ENCODE data around the gene SNTB2.

DNA sequence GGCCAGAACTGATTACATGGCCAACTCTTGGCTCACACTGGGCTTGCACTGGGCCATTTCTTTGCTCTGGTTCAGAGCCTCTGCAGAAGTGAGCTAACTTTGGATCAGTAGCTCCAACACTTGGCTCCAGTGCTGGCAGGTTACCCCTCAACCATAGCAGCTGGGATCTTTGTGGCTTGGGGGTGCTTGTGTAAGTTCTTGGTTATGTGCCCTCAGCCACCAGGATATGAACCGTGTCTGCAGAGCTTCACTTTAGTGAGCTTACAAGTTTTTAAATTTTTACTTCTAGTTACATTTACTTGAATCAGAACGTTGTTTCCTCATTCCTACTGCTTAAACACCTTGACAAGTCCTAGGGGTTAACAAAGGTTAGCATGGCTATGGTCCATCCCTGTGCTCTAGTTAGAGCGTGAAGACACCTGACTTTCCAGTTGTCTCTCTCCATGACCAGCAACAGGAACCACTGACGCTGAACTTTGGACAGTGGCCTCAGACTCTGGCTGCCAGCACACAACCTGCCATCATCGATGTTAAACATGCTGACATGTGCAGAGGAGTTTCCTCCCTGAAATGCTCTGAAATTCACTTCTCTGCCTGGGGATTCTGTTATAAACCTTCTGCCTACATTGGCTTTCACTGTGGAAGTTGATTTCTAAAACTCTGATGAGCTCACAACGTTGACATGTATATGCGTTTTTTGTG lies 139.4 kb downstream of the SNTB2 start:
- TF ChIP-seq ZNF644 (CRISPR knock-in tag; IDR thresholded peaks at IDR 0.05; ENCODE audit: low read depth) (peak; percentile 100), STAG1 (CRISPR knock-in tag; IDR thresholded peaks at IDR 0.05) (no peak), ZNF24 (IDR thresholded peaks at IDR 0.05) (no peak), ARNT2 (CRISPR knock-in tag; IDR thresholded peaks at IDR 0.05; ENCODE audit: low read depth) (peak; percentile 11; the same call in 1 of the 2 replicates), EP300 (IDR thresholded peaks at IDR 0.05; ENCODE audit: low read depth in 2 of 2, low read length in 2 of 2) (peak; percentile 33 to 40; a peak in 3 of 4 replicates), EP300 (CRISPR knock-in tag; IDR thresholded peaks at IDR 0.05; ENCODE audit: borderline replicate concordance) (no peak), PHF21A (CRISPR knock-in tag; IDR thresholded peaks at IDR 0.05) (peak; percentile 69; the same call in 1 of the 2 replicates)
- TF ChIP-seq, protein P1, sequence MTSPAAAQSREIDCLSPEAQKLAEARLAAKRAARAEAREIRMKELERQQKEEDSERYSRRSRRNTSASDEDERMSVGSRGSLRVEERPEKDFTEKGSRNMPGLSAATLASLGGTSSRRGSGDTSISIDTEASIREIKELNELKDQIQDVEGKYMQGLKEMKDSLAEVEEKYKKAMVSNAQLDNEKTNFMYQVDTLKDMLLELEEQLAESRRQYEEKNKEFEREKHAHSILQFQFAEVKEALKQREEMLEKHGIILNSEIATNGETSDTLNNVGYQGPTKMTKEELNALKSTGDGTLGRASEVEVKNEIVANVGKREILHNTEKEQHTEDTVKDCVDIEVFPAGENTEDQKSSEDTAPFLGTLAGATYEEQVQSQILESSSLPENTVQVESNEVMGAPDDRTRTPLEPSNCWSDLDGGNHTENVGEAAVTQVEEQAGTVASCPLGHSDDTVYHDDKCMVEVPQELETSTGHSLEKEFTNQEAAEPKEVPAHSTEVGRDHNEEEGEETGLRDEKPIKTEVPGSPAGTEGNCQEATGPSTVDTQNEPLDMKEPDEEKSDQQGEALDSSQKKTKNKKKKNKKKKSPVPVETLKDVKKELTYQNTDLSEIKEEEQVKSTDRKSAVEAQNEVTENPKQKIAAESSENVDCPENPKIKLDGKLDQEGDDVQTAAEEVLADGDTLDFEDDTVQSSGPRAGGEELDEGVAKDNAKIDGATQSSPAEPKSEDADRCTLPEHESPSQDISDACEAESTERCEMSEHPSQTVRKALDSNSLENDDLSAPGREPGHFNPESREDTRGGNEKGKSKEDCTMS (CRISPR knock-in tag; conservative IDR thresholded peaks at IDR 0.05): no peak
- TF ChIP-seq, protein P2, sequence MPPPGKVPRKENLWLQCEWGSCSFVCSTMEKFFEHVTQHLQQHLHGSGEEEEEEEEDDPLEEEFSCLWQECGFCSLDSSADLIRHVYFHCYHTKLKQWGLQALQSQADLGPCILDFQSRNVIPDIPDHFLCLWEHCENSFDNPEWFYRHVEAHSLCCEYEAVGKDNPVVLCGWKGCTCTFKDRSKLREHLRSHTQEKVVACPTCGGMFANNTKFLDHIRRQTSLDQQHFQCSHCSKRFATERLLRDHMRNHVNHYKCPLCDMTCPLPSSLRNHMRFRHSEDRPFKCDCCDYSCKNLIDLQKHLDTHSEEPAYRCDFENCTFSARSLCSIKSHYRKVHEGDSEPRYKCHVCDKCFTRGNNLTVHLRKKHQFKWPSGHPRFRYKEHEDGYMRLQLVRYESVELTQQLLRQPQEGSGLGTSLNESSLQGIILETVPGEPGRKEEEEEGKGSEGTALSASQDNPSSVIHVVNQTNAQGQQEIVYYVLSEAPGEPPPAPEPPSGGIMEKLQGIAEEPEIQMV (CRISPR knock-in tag; IDR thresholded peaks at IDR 0.05; ENCODE audit: low read depth): no peak
- TF ChIP-seq, protein P3, sequence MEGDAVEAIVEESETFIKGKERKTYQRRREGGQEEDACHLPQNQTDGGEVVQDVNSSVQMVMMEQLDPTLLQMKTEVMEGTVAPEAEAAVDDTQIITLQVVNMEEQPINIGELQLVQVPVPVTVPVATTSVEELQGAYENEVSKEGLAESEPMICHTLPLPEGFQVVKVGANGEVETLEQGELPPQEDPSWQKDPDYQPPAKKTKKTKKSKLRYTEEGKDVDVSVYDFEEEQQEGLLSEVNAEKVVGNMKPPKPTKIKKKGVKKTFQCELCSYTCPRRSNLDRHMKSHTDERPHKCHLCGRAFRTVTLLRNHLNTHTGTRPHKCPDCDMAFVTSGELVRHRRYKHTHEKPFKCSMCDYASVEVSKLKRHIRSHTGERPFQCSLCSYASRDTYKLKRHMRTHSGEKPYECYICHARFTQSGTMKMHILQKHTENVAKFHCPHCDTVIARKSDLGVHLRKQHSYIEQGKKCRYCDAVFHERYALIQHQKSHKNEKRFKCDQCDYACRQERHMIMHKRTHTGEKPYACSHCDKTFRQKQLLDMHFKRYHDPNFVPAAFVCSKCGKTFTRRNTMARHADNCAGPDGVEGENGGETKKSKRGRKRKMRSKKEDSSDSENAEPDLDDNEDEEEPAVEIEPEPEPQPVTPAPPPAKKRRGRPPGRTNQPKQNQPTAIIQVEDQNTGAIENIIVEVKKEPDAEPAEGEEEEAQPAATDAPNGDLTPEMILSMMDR (CRISPR knock-in tag; IDR thresholded peaks at IDR 0.05): no peak
